HG03571 (cell line): ENCODE data around the gene PLA2G6.
A peak's percentile ranks its signal among the peaks of the same experiment; 100 is the strongest.

ENCODE experiments used
- ATAC-seq: cut with Tn5 transposase; IDR thresholded peaks from one replicate; pipeline ENCODE4 v1.9.1; 2021; ENCODE audit not compliant: unreplicated experiment

PLA2G6 gene, protein sequence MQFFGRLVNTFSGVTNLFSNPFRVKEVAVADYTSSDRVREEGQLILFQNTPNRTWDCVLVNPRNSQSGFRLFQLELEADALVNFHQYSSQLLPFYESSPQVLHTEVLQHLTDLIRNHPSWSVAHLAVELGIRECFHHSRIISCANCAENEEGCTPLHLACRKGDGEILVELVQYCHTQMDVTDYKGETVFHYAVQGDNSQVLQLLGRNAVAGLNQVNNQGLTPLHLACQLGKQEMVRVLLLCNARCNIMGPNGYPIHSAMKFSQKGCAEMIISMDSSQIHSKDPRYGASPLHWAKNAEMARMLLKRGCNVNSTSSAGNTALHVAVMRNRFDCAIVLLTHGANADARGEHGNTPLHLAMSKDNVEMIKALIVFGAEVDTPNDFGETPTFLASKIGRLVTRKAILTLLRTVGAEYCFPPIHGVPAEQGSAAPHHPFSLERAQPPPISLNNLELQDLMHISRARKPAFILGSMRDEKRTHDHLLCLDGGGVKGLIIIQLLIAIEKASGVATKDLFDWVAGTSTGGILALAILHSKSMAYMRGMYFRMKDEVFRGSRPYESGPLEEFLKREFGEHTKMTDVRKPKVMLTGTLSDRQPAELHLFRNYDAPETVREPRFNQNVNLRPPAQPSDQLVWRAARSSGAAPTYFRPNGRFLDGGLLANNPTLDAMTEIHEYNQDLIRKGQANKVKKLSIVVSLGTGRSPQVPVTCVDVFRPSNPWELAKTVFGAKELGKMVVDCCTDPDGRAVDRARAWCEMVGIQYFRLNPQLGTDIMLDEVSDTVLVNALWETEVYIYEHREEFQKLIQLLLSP

DNA sequence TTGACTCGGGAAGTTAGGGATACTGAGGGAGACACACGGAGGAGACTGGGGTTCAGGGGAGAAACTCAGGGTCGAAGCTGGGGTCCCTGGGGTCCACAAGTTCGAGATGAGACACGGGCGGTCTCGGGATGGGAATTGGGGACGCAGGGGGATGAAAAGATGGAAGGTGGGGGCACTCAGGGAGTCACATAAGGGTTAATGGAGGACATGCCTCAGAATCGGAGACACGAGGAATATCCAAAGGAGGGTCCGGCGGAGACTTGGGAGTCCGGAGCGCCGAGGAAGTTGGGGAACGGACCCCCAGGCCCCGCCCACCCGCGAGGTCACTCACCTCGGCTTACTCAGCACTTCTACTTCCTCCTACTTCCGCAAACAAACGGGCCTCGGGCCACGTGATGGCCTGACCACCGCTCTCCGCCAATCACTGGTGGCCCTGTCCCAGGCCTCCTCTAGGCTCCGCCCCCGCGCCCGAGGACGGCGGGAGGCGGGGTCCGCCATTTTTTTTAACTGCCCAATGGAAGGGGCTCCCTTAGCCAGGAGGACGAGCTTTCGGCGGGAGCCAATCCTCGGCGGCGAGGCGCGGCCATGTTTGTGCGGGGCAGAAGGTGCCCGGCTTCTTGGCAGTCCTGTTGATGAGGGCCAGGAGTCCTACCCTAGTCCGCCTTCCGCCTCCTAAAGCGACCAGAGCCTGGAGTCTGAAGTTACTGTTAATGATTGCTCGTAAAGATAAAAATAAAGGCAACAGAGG lies at the start of gene PLA2G6:
Gene PLA2G6 (minus strand): TSS at position 378 of the 748 bp plus-strand sequence. CDS start 12,404 bp downstream, outside the sequence.
- peak; percentile 79 for ATAC-seq

DNA sequence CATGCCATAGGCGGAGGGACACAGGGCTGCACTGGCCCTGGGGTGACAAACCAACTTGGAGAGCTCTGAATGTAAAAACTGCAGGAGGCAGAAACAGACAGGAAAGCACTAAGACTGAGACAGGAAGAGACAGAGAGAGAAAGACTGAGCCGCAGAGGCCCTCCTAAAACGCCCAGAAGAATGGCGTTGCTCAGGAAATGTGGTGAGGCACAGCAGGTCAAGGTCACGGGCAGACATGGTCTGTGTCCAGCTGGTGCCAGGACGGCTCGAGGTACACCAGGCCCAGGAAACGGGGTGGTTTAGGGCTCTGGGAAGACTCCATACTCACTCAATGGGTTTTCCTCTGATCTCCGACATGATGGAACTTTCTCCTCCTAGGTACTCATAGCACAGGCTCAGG lies 49.3 kb upstream of the PLA2G6 start:
- no peak for ATAC-seq

DNA sequence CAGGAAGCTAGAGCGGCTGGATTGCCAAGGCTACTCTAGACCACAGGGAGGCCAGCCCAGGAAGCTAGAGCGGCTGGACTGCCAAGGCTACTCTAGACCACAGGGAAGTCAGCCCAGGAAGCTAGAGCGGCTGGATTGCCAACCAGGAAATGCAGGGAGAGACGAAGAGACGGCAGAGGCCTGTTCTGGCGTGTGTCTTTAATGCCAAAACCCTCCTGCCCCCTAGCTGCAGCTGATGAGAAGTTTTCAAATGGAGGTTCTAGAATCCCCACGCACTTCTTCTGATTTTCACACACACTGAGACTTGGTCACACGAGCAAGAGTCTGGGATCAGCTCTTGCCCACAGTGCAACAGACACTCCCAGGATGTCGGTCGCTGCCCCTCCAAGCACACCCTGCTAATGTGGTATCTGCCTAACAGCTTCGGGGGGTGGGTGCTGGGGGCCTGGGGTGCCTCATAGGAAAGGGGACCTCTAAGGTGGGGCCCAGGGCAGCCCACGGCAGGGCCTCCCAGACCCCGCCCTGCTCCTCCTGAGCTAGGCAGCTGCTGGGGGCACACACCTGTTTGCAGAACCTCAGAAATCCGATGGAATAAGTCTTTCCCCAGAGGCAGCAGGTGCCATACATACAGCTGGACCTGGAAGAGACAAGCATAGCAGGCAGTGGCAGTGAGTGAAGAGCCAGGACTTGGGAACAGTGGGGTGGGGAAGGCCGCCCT lies 48.6 kb upstream of the PLA2G6 start:
- no peak for ATAC-seq

DNA sequence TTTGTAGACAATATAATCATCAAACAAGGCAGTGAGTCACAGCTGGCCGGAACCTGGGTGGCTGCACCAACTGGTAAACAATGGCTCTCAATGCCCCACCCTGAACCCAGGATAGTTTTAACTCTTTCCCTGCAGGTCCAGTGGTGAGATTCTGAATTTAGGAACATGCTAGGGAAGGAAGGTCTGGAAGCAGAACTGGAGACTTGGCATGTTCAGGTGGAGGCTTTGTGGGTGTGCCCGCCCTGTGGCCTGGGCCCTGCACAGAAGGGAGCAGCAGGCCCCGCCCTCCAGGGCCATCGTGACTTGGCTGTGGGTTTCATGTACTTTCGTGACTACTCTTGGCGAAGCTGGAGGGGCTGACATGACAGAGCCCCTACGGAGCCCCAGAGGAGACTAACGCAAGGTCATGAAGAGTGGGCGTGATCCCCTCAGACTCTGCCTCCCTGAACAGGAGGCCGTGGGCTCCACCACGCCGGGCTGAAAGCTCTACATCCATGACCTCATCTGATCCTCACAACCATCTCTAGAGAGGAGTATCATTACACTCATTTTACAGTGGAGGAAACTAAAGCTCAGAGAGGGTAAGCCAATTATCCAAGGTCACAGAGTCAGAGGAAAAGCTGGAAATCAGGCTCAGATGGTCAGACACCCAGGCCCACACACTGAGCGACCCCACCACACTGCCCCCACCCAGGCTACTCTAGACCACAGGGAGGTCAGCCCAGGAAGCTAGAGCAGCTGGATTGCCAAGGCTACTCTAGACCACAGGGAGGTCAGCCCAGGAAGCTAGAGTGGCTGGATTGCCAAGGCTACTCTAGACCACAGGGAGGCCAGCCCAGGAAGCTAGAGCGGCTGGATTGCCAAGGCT lies 47.5 kb upstream of the PLA2G6 start:
- ATAC-seq: no peak

DNA sequence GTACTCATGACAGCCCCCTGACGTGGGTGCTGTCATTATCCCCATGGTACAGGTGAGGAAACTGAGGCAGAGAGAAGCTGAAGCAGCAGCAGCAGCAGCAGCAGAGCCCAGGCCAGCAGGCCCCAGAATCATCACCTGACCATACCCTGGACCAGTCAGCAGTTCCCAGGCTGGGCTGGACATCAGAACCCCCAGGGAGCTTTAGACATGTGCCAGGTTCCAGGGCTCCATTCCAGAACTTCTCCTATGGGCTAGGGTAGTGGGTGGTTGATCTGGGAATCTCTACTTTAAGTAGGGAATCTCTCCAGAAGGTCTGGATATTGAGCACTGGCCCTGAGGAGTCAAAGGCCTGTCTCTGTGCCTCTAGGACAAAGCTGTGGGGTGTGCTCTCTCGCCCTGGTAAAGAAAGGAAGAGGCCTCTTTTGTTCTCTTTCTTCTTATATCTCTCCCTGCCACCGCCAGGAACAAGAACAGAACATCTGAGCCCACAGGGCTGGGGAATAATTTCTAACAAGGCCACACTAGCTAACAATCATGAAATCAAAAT lies 46.8 kb upstream of the PLA2G6 start:
- no peak for ATAC-seq

DNA sequence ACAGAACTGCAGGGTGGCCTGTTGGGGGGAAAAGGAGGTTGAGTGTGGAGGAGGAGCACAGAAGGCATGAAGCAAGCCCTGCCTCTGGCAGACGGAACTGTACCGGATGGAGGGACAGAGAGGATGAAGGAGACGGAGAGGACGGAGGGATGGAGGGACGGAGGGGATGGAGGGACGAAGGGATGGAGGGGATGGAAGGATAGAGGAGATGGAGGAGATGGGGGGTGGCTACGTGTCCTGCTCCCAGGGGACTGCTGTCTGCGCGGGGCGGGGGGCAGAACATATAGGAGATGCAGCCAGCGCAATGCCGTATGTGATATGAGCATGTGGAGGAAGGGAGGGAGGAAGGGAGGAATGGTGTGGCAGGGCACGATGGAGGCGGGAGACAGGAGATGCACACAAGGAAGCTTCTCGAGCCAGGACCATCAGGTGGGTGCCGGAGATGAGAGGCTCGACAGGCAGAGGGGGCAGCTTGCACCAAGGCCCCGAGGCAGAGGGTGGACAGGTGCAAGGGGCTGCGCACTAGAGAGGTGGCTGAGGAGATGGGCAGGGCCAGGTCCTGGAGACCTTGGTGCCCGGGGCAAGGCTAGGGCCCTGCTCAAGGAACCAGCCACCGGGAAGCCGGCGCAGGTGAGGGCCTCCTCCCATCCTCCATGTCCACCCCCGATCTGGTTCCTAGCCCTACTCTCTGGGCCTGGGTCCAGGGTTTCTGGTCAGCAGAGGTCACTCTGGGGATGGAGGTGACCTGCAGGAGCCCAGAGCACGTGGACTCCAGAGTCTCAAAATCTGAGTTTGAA lies 45.4 kb upstream of the PLA2G6 start:
- no peak for ATAC-seq

DNA sequence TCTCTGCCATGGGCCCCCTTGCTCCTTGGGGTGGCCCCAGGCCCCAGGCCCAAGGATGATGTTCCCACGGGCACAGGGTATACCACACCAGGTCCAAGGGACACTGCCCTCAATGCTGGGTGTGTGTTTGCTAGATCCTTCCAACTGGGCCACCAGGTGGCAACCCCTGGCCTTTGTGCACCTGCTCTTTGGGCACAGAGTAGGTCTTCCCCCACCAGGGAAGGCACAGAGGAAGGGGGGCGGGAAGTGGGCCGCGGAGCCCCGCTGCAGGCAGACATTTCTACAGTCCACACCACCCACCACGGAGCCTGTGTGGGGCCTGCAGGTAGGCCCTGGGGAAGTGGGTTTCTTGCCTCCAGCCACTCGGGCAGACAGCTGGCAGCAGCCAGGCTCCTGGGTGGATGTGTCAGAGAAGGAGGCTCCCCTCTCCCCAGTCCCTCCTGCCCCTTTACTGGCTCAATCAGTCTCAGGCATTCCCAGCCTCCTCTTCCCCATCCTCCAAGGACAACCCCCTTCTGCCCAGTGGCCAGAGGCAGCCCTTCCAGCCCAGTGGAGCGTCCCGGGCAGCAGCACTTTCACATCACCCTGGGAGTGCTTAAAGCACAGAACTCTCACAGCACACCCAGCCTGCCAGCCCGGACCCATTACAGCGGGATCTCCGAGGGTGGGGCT lies 41.8 kb upstream of the PLA2G6 start:
- ATAC-seq: no peak

DNA sequence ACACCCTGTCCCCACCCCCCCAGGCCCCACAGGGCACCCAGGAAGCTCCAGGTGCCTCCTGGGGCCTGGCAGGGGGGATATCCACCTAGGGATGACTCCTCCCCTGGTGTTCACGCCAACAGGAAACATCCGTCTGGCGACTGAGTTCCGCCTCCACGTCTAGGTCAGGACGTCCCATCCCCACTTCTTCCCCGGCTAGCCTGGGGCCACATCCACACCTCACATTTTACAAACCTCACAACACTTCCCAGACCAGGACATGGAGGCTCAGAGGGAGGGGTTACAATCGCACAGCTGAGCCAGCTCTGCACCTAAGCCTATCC lies 41.1 kb upstream of the PLA2G6 start:
- ATAC-seq: no peak

DNA sequence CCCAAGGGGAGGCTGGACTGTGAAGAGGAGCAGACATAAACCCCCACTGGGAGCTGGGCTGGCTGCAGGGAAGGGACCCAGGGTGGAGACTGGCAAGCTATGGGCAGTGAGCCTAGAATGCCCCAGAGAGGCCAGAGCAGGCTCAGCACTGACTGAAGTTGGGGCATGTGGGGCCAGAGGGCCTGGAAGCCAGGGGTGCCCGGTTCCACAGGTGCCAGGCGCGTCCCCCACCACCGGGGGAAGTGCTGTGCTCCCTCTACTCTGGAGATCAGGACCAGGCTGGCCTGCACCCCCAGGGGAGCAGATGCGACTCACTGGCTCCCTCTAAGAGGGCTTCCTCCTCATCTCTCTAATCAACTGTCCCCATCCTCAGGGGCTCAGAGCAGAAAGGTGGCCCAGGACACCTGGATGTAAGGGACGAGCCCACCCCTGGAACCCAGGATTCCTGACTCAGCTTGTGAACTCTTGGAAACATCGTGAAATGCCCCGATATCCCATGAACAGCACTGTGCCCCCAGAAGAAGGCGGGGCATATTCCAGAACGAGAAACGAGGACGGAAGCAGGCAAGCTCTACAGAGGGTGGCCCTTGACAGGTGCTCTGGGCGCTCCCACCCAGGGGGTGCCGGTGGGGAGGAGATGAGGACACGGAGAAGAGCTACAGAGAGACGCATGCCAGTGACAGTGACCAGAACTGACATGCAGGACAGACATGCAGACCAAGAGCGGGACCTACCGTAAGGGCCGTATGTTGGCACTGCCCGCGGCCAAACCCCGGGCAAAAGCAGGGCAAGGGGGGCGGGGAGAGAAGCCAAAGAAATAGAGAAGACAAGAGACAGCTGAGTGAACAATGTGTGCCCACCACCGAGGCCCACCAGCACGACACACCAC lies 40.5 kb upstream of the PLA2G6 start:
- ATAC-seq: no peak

DNA sequence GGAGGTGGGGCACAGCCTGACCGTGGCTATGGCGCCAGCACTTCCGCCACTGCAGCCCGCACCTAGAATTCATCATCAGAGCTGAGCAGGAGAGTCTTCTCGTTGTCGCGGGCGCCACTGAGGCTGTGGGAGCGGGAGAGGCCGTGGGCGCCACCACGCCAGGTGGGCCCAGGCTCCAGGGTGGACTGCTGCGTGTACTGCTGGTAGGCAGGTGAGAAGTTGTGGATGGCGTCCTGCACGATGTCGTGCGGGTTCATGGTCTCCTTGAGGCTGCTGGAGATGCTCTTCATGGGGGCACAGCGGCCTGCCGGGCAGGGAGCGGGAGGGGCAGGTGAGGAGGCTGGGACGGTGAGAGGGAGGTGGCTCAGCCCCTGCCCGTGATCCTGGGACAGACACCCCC lies 39.8 kb upstream of the PLA2G6 start:
- no peak for ATAC-seq

DNA sequence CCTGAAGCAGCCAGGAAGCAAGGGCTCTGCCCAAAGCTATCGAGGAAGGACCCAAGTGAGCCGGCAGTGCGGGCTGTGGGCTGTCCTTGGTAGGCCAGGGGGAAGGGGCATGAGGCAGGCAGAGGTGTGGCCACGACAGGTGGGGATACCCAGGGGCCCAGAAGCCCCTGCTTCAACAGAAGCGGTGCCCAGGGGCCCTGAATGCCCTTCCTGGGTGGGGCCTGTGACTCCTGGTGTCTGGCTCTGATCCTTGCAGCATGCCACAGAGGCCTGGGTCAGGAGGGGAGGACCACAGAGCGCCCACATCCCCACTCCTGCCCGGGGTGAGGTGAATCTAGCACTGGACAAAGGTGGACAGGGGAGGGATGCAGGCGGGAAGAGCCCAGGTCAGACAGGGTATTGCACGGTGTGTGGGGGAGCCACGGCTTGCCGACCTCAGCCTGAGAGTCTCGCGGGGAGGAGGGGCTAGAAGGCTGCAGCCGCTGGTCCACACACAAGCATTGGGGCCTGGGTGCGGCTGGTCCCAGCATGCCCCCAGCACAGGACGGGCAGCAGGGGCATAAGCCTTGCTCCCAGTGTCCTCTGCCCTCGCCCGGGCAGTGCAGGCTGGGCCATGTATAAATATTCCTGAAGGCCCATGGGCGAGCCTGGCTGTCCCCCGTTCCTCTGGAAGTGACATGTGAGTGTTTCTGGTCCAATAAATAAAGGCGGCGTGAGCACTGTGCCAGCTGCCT lies 39.2 kb upstream of the PLA2G6 start:
- no peak for ATAC-seq

DNA sequence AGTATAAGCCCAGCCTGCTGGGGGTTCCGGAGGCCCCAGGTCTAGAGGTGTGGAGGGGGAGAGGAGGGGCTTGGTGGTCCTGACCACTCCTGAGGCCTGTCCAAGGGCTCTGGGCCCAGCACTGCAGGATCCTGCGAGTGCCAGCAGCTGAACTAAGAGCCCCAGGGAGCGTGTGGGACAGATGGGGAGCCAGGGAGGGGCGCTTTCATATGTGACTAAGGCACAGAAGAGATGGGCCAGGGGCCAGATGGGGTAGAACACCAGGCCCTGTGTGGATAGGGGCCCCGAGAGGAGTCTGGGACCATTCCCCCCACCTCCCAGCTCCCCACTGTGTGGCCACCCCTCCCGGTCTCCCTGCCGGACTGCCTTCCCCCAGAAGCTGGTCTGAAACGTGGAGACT lies 38.5 kb upstream of the PLA2G6 start:
- ATAC-seq: no peak

DNA sequence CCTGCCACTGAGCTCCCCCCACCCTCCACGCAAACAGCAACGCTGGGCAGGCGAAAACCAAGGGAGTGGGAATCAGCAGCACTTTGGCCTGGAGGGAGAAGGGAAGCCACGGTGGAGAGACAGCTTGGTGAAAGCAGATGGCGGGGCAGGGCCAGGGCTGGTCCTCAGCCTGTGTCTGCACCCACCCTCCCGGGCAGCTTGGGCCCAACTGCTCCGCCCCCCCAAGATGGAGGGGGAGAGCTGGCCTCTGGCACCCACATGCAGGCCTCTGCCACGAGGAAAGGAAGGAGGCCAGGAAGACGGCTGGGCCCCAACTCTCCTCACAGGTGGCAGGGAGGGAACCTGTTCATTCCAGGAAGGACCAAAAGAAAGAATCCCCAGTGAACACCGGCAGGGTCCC lies 38.0 kb upstream of the PLA2G6 start:
- no peak for ATAC-seq

DNA sequence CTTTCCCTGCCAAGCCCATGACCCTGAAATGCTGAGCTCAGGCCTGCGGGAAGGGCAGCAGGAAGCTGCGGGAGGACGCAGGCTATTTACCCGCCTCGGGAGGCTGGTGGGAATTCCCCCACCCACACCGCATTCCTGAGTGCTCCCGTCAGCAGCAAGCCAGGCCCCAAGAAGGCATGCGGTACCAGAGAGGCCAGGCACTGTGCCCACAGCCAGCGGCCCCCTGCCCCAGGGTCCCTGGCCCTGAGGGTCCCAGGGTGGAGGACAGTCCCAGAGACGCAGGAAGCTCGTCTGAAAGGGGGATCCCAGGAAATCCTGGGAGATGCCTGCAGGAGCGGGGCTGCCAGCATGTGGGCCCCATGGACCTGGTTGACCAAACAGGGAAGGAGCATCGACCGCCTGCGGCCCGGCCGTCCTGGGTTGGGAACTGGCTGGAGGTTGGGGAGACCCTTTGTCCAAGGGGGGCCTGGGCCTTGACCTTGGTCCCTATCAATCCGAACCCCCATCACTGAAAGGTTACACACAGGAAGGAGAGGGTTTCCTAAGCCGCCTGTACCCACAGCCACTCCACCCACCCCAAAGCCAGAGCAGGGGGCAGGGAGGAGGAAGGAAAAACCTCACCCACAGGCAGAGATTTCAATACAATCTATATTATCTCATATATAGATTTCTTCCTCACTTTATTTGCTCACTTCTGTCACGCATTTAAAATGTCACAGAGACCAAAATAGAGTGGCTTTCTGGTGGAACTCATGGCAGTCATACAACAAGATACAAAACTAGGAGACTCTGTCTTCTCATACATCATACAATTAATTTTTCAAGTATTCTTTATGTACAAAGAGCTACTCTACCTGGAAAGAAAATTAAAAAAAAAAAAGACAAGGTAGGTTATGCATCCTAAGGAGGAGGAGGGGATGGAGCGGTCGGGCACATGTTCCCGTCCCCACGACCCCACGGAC lies 37.3 kb upstream of the PLA2G6 start:
- no peak for ATAC-seq

DNA sequence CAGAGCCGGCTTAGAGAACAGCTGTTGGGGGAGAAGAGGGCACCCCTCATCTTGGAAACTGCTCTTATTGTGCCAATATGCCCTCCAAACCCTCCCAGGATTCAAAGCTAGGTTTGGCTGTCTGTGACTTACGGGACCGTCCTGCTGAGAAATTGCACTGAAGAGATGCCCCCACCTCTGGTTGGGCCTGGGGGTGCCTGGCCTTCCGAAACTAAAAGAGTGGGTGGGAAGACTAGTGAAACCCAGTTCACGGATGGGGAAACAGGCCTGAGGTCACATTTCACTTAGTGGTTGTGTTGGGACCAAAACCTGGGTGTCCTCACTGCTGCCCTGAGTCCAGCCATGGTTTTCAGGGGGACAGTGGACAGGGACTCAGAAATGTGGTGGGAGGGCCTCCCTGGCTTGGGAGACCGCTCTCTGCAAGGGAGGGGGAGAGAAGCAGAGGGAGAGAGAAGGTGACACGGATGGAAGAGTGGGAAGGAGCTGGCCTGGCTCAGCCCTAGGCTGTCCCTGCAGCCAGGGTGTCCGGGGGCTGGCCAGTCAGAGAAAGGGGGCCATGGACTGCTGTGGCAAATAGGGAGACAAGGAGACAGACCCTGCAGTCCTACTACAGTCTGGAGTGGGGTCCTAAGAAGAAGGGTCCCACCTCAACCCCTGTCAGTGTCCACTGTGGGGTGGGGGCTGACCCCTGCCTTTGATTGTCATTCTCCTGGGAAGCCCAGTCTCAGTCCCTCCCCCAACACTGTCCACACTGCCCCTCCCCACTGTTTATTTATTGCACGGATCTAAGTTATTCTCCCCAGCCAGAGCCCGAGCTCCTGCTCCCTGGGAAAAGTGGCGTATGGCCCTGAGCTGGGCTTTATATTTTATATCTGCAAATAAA lies 33.8 kb upstream of the PLA2G6 start:
- no peak for ATAC-seq
